ENCODE results near the gene RPL31.

RPL31 gene

GRCh38 chr2:100991404-100991773, 10.7 kb upstream of the RPL31 start:
- in situ Hi-C loops (cut with MboI; ENCODE audit: low sequenced_read_pairs), result loop anchor here (10.0 kb wide), 1 partner anchor 267 kb away; no protein-coding TSS in a partner anchor

- in situ Hi-C loops (cut with MboI; ENCODE audit: low sequenced_read_pairs), result loop anchor here (10.0 kb wide), 1 partner anchor 267 kb away; no protein-coding TSS in a partner anchor
Observed at GRCh38 chr2:100992262-100992661, 9.8 kb upstream of the RPL31 start.

- in situ Hi-C loops (cut with MboI; ENCODE audit: low sequenced_read_pairs), result loop anchor here (10.0 kb wide), 1 partner anchor 268 kb away; no protein-coding TSS in a partner anchor
Observed at GRCh38 chr2:100993294-100993693, 8.8 kb upstream of the RPL31 start.

GRCh38 chr2:100995309-100996075, 6.6 kb upstream of the RPL31 start:
- in situ Hi-C loops (cut with MboI; ENCODE audit: low sequenced_read_pairs), result loop anchor here (10.0 kb wide), 1 partner anchor 271 kb away; no protein-coding TSS in a partner anchor

GRCh38 chr2:100997509-100998234, 4.4 kb upstream of the RPL31 start:
- in situ Hi-C loops (cut with MboI; ENCODE audit: low sequenced_read_pairs), result loop anchor here (10.0 kb wide), 1 partner anchor 273 kb away; no protein-coding TSS in a partner anchor

GRCh38 chr2:100998235-100998573, 3.9 kb upstream of the RPL31 start:
- in situ Hi-C loops (cut with MboI; ENCODE audit: low sequenced_read_pairs), result loop anchor here (10.0 kb wide), 1 partner anchor 273 kb away; no protein-coding TSS in a partner anchor

GRCh38 chr2:100999995-101000394, 2.1 kb upstream of the RPL31 start:
- in situ Hi-C loops (cut with MboI; ENCODE audit: low sequenced_read_pairs), result loop anchor here (10.0 kb wide), 1 partner anchor 275 kb away; no protein-coding TSS in a partner anchor

DNA sequence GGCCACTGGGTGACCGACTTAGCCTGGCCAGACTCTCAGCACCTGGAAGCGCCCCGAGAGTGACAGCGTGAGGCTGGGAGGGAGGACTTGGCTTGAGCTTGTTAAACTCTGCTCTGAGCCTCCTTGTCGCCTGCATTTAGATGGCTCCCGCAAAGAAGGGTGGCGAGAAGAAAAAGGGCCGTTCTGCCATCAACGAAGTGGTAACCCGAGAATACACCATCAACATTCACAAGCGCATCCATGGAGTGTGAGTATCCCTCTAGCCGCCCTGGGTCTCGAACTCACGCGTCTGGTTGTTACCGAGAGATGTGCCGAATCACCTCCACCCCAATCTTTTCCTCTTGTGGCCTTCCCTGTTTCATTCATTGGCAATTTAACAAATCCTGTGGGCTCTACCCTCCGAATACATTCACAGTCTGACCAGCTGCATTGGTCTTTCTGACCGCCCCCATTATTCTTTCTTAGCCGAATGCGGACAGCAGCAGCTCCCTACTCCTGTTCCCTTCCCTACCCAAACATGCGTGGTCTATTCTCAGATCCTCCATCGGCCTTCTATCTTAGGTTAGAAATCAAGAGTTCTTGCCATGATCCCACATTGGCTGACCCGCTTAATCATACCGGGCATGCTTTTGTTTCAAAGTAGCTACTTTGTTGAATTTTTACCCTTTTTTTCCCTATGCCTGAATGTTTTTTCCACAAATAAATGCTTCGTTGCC, 631 bp downstream of the RPL31 start:
- in situ Hi-C loops (cut with MboI; ENCODE audit: low sequenced_read_pairs), result no loop called here

GRCh38 chr2:101003278-101003775, 1.2 kb downstream of the RPL31 start:
- in situ Hi-C loops (cut with MboI; ENCODE audit: low sequenced_read_pairs), result no loop called here

GRCh38 chr2:101004620-101005325, 2.7 kb downstream of the RPL31 start:
- in situ Hi-C loops (cut with MboI; ENCODE audit: low sequenced_read_pairs), result no loop called here

DNA sequence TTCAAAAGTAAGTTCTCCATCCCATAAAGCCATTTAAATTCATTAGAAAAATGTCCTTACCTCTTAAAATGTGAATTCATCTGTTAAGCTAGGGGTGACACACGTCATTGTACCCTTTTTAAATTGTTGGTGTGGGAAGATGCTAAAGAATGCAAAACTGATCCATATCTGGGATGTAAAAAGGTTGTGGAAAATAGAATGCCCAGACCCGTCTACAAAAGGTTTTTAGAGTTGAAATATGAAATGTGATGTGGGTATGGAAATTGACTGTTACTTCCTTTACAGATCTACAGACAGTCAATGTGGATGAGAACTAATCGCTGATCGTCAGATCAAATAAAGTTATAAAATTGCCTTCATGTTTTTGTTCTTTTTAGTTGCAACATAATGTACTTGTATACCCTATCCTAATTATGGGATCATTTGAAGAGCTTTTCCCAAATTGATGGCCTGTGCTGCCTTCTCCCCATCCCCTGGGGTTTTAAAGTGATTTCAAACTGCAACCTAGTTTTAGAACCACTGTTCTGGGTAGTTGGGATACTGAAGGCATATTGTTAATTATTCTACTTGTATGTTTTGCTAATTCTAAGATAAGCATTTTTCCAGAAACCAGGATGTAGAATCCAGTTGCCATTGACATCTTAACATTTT, 4.1 kb downstream of the RPL31 start:
- in situ Hi-C loops (cut with MboI; ENCODE audit: low sequenced_read_pairs), result no loop called here

DNA sequence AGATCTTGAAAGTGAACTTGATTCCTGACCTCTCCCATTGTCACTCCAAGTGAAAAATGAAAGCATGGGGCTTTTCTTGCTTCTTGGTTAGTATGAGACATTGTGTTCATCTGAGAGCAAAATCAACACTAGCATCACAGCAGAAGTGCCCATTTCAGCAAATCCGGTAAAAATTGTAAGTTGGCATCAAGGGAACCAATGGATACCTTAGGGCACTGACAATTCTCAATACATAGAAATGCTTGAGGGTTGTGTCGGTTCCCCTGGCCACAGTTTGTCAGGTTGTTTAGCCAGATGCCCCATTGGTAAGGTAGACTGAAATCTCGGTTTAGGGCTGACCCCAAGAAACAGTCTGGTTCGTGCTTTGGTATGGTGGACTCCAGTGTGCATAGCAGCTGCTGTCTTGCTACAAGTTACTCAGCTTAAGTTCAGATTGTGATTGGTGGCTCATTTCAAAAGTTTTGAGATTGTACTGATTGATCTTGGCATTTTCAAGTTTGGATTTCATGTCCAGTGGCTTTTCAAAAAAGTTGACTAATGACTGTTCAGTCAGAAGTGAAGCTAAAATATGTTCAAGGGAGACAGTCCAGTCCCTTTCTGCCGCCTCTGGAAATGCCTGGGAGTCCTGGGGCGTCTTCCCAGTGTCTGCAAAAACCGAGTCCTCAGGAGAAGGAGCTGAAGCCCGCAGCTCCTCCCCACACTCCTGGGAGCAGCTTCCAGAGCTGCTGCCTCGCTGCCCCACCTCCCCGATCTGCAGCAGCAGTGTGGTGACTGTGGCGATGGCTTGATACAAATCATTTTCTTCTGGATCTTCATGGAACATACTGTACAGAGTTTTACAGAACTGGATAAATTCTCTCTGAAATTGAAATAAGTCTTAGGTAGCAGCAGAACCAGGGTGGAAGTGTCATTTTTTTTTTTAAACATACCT, 5.6 kb downstream of the RPL31 start:
- in situ Hi-C loops (cut with MboI; ENCODE audit: low sequenced_read_pairs), result no loop called here

GRCh38 chr2:101011152-101011551, 9.1 kb downstream of the RPL31 start:
- in situ Hi-C loops (cut with MboI; ENCODE audit: low sequenced_read_pairs), result no loop called here

DNA sequence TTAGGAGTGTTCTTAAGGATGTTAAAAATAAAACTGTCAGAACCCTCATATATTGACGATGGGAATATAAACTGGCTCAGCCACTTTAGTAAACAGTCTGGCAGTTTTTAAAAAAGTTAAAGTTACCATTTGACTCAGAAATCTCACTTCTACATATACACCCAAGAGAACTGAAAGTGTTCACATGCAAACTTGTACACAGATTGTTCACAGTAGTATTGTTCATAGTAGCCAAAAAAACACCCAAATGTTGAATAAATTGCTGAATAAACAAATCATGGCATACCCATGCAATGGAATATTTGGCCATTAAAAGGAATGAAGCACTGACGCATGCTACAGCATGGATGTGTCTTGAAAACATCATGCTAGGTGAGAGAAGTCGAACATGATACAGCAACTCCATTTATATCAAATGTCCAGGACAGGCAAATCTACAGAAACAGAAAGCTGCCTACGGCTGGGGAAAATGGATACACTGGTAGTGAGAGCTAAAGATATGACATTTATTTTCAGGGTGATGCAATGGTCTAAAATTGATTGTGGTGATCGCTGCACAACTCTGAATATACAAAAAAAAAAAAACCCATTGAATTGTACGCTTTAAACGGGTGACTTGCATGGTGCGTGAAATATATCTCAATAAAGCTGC, 10.1 kb downstream of the RPL31 start:
- in situ Hi-C loops (cut with MboI; ENCODE audit: low sequenced_read_pairs), result no loop called here

- in situ Hi-C loops (cut with MboI; ENCODE audit: low sequenced_read_pairs), result no loop called here
Observed at GRCh38 chr2:101012706-101013181, 10.7 kb downstream of the RPL31 start.

GRCh38 chr2:101014264-101014857, 12.3 kb downstream of the RPL31 start:
- in situ Hi-C loops (cut with MboI; ENCODE audit: low sequenced_read_pairs), result no loop called here

DNA sequence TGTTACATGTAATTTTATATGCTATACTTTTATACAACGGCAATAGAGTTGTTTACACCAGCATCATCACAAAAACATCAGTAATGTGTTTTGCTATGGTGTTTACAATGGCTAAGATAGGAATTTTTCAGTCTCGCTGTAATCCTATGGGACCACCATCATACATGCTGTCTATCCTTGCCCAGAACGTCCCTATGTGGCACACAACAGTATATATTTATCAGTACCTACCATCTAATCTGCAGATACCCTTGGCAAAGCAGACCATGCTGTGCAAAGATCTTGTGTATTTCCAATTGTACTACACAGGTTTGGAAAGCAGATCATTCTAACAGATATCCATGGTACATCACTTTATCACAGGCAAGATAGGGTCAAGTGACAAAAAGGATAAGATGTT, 15.3 kb downstream of the RPL31 start:
- in situ Hi-C loops (cut with MboI; ENCODE audit: low sequenced_read_pairs), result no loop called here

DNA sequence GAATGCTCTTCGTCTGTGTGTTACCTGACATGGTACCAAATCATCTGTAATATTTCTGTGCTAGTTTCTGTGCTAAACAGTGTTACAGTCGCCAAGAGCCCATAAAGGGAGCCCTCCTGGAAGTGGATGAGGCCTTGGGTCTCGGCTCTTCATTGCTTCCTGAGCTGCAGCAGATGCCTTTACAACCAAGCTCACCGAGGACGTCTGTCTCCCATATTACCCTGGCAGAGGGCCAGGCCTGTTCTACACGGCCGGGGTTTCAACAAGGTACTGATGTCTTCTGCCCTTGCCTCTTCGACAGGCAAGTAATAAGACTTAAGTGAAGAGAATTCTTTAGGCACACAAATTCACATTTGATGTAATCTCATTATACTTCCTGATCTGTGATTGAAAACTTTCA, 16.8 kb downstream of the RPL31 start:
- in situ Hi-C loops (cut with MboI; ENCODE audit: low sequenced_read_pairs), result no loop called here
